NCI-H526 (cell line): ENCODE data around the gene NTM.
A peak's percentile ranks its signal among the peaks of the same experiment; 100 is the strongest.

Source experiments
- DNase-seq, 2 experiments: peaks; one replicate each; lab custom pipeline; 2025; lab: John Stamatoyannopoulos, UW

NTM gene

GRCh38 chr11:132008226-132008625 is 637.8 kb downstream of the NTM start:
- no peak for DNase-seq

GRCh38 chr11:132008872-132009271 is 638.5 kb downstream of the NTM start:
- DNase-seq: no peak

- no peak for DNase-seq
Observed at GRCh38 chr11:132020001-132020400, 649.6 kb downstream of the NTM start.

GRCh38 chr11:132022285-132022684 is 651.9 kb downstream of the NTM start:
- no peak for DNase-seq

- no peak for DNase-seq
Observed at GRCh38 chr11:132022733-132023478, 652.5 kb downstream of the NTM start.

GRCh38 chr11:132024587-132025295 is 654.3 kb downstream of the NTM start:
- no peak for DNase-seq

GRCh38 chr11:132026746-132027145 is 656.3 kb downstream of the NTM start:
- DNase-seq: no peak

GRCh38 chr11:132028380-132029240 is 658.2 kb downstream of the NTM start:
- peak in 1 of 2 experiments; percentile 38 for DNase-seq

- no peak for DNase-seq
Observed at GRCh38 chr11:132030896-132031295, 660.5 kb downstream of the NTM start.

GRCh38 chr11:132032555-132032954 is 662.1 kb downstream of the NTM start:
- DNase-seq: no peak

- no peak for DNase-seq
Observed at GRCh38 chr11:132033051-132033450, 662.6 kb downstream of the NTM start.

- no peak for DNase-seq
Observed at GRCh38 chr11:132035228-132035627, 664.8 kb downstream of the NTM start.

GRCh38 chr11:132035766-132036165 is 665.4 kb downstream of the NTM start:
- no peak for DNase-seq

- no peak for DNase-seq
Observed at GRCh38 chr11:132036220-132036619, 665.8 kb downstream of the NTM start.

GRCh38 chr11:132036746-132037466 is 666.5 kb downstream of the NTM start:
- DNase-seq: no peak

GRCh38 chr11:132037467-132037862 is 667.0 kb downstream of the NTM start:
- no peak for DNase-seq

- peak; percentile 82 to 87 for DNase-seq
Observed at GRCh38 chr11:132037956-132038355, 667.5 kb downstream of the NTM start.

GRCh38 chr11:132039521-132039920 is 669.1 kb downstream of the NTM start:
- no peak for DNase-seq

GRCh38 chr11:132042296-132042695 is 671.9 kb downstream of the NTM start:
- no peak for DNase-seq

GRCh38 chr11:132043714-132044113 is 673.3 kb downstream of the NTM start:
- DNase-seq: no peak

- no peak for DNase-seq
Observed at GRCh38 chr11:132045107-132045506, 674.7 kb downstream of the NTM start.

GRCh38 chr11:132046288-132046865 is 676.0 kb downstream of the NTM start:
- no peak for DNase-seq
